A549 (cell line): ENCODE data around the gene MEGF6. TPM values are rescaled to one million over a fixed set of nuclear protein-coding genes. Genes with fewer than 3 reads are reported as not detected.

Experiments used
- ATAC-seq, 2 experiments: fragments of 200-7000 bp in 1 of 2; fragments of >200 bp in 1 of 2; cut with Nextera tagmentation in 1 of 2; cut with Tn5 transposase in 1 of 2; 3 replicates each; pipeline versions ENCODE4 v1.8.0 to v1.9.1; 2018 to 2020; ENCODE audit warnings: mild to moderate bottlenecking in 1 of 2, moderate library complexity in 1 of 2
- CTCF ChIA-PET: fragments of 300-600 bp; sonication (Branson Sonifier 250); formaldehyde crosslinking; extraction: SDS; loops from one replicate; lab custom pipeline; 2021; ENCODE audit warnings: antibody characterized with exemption, inconsistent platforms; lab: Yijun Ruan, JAX
- POLR2A ChIA-PET: fragments of 350-600 bp; formaldehyde crosslinking; extraction: SDS; loops from one replicate; lab custom pipeline; 2021; ENCODE audit warnings: antibody characterized with exemption, inconsistent platforms; lab: Yijun Ruan, JAX
- DNase-seq, 2 experiments: peaks; one replicate each; pipeline versions ENCODE4 v3.0.0 to v3.0.0-alpha.2; 2011 to 2016; ENCODE audit warnings: low read depth in 1 of 2, low spot score in 1 of 2
- FAIRE-seq: peaks from 2 replicates; lab custom pipeline; 2011; peaks lifted over from hg19 to GRCh38; lab: Jason Lieb, UNC
- H3K27ac ChIP-seq, 2 experiments: fragments of >200 bp; sonication (Bioruptor Twin); formaldehyde crosslinking; 3 replicates each; pipeline ENCODE4 v1.5.1; 2016 to 2017
- H3K4me1 ChIP-seq: fragments of >200 bp; sonication (Bioruptor Twin); formaldehyde crosslinking; 3 replicates; pipeline ENCODE4 v1.6.1; 2016
- H3K4me2 ChIP-seq: fragments of >200 bp; sonication (Bioruptor Twin); formaldehyde crosslinking; 3 replicates; pipeline ENCODE4 v1.6.1; 2016
- H3K4me3 ChIP-seq: fragments of >200 bp; sonication (Bioruptor Twin); formaldehyde crosslinking; 3 replicates; pipeline ENCODE4 v1.5.1; 2016
- H3K9me3 ChIP-seq: fragments of >200 bp; sonication (Bioruptor Twin); formaldehyde crosslinking; 3 replicates; pipeline ENCODE4 v1.6.1; 2016
- BHLHE40 ChIP-seq: IDR thresholded peaks from 2 replicates; pipeline ENCODE4 v1.6.1; 2012; ENCODE audit warnings: low read depth, low read length, inconsistent platforms
- CBX2 ChIP-seq: fragments of 200-600 bp; sonication (generic); IDR thresholded peaks from 2 replicates; pipeline ENCODE4 v1.6.1; 2016; ENCODE audit warnings: low read depth, mild to moderate bottlenecking, borderline replicate concordance
- CEBPB ChIP-seq, 2 experiments: fragments of >200 bp in 1 of 2; sonication (Bioruptor Twin) in 1 of 2; formaldehyde crosslinking in 1 of 2; IDR thresholded peaks; 2 replicates each; pipeline ENCODE4 v1.6.1; 2012 to 2016
- EHMT2 ChIP-seq: fragments of 200-600 bp; sonication (generic); IDR thresholded peaks from 2 replicates; pipeline ENCODE4 v1.6.1; 2016; ENCODE audit warnings: antibody characterized with exemption, low read depth, mild to moderate bottlenecking, moderate library complexity
- EP300 ChIP-seq, 2 experiments: fragments of >200 bp; sonication (Bioruptor Twin); formaldehyde crosslinking; IDR thresholded peaks; 2 replicates in 1 of 2; 3 replicates in 1 of 2; pipeline ENCODE4 v1.6.1; 2016 to 2017
- ESRRA ChIP-seq: fragments of 150-350 bp; IDR thresholded peaks from 2 replicates; pipeline ENCODE4 v1.6.1; 2014; ENCODE audit warnings: mild to moderate bottlenecking, low read length, borderline replicate concordance
- FOSB ChIP-seq: fragments of 250-450 bp; sonication (Bioruptor Pico); IDR thresholded peaks from 2 replicates; pipeline ENCODE4 v1.5.0; 2020; ENCODE audit warnings: mild to moderate bottlenecking, moderate library complexity
- HOXB13 ChIP-seq: fragments of 250-450 bp; sonication (Bioruptor Pico); IDR thresholded peaks from 2 replicates; pipeline ENCODE4 v1.5.0; 2020; ENCODE audit warnings: low read depth, mild to moderate bottlenecking, moderate library complexity
- HOXB5 ChIP-seq: fragments of 250-450 bp; sonication (Bioruptor Pico); IDR thresholded peaks from 2 replicates; pipeline ENCODE4 v1.5.0; 2020; ENCODE audit warnings: mild to moderate bottlenecking, moderate library complexity
- JUN ChIP-seq, 2 experiments: fragments of >200 bp; sonication (Bioruptor Twin); formaldehyde crosslinking; IDR thresholded peaks; 2 replicates in 1 of 2; 3 replicates in 1 of 2; pipeline ENCODE4 v1.6.1; 2016 to 2017
- KDM1A ChIP-seq: fragments of 200-600 bp; sonication (generic); IDR thresholded peaks from 2 replicates; pipeline ENCODE4 v1.6.1; 2016; ENCODE audit warnings: low read depth, mild to moderate bottlenecking
- MAZ ChIP-seq: fragments of 150-350 bp; IDR thresholded peaks from 2 replicates; pipeline ENCODE4 v1.6.1; 2014; ENCODE audit warnings: antibody characterized with exemption, low read depth, low read length, borderline replicate concordance
- MYC ChIP-seq: IDR thresholded peaks from 2 replicates; pipeline ENCODE4 v1.6.1; 2012; ENCODE audit warnings: mild to moderate bottlenecking, inconsistent platforms, low read length, improper control_type of control experiment, borderline replicate concordance
- NFE2L2 ChIP-seq: fragments of 150-350 bp; conservative IDR thresholded peaks from 2 replicates; pipeline ENCODE4 v1.6.1; 2014; ENCODE audit warnings: low read length
- NPAS2 ChIP-seq: fragments of 250-450 bp; sonication (Bioruptor Pico); IDR thresholded peaks from 2 replicates; pipeline ENCODE4 v1.8.0; 2022; ENCODE audit warnings: mild to moderate bottlenecking, moderate library complexity, borderline replicate concordance
- PHF8 ChIP-seq: fragments of 200-600 bp; sonication (generic); IDR thresholded peaks from 2 replicates; pipeline ENCODE4 v1.6.1; 2016; ENCODE audit warnings: low read depth, mild to moderate bottlenecking, antibody characterized with exemption, moderate library complexity, borderline replicate concordance
- POLR2AphosphoS2 ChIP-seq: conservative IDR thresholded peaks from 2 replicates; pipeline ENCODE4 v1.6.1; 2012; ENCODE audit warnings: low read length, improper control_type of control experiment, inconsistent platforms
- SMC3 ChIP-seq: fragments of >200 bp; sonication (Bioruptor Twin); formaldehyde crosslinking; IDR thresholded peaks from 3 replicates; pipeline ENCODE4 v1.6.1; 2018; ENCODE audit warnings: inconsistent platforms
- SREBF2 ChIP-seq: fragments of 450-650 bp; IDR thresholded peaks from 2 replicates; pipeline ENCODE4 v1.6.1; 2014; ENCODE audit warnings: mild to moderate bottlenecking, moderate library complexity
- TP53 ChIP-seq: fragments of 250-450 bp; sonication (Bioruptor Pico); IDR thresholded peaks from 2 replicates; pipeline ENCODE4 v1.5.0; 2021; ENCODE audit warnings: mild to moderate bottlenecking, moderate library complexity
- ZC3H11A ChIP-seq: fragments of 450-650 bp; IDR thresholded peaks from 2 replicates; pipeline ENCODE4 v1.6.1; 2014; ENCODE audit warnings: antibody characterized with exemption, mild to moderate bottlenecking
- ZFP36 ChIP-seq: fragments of 450-650 bp; IDR thresholded peaks from 2 replicates; pipeline ENCODE4 v1.6.1; 2014; ENCODE audit warnings: borderline replicate concordance; ENCODE audit not compliant: partially characterized antibody
- WGBS: methylation state at CpG from one replicate; pipeline ENCODE4 v1.1.6; 2017; ENCODE audit errors: missing lambda C conversion rate; 5-methylcytosine and 5-hydroxymethylcytosine counted together
- polyA plus RNA-seq, 4 experiments: library from polyadenylated mRNA; depleted of rRNA in 3 of 4; stranded (reverse); fragments of >200 nt; fragmentation: RNase III in 1 of 4; extraction: RNeasy Plus Mini Kit Qiagen cat#74134 plus additional on column Dnase treatment in 1 of 4; gene quantifications; 2 replicates in 3 of 4; 3 replicates in 1 of 4; pipeline ENCODE4 v1.2.3, GENCODE V29; 2011 to 2017
- TF ChIP-seq, protein P1 (sequence below): fragments of 150-350 bp; IDR thresholded peaks from 2 replicates; pipeline ENCODE4 v1.6.1; 2014; ENCODE audit warnings: low read depth, mild to moderate bottlenecking, low read length
- TF ChIP-seq, protein P2 (sequence below): fragments of 250-450 bp; sonication (Bioruptor Pico); IDR thresholded peaks from 2 replicates; pipeline ENCODE4 v1.5.0; 2021; ENCODE audit warnings: mild to moderate bottlenecking, moderate library complexity, borderline replicate concordance
- TF ChIP-seq, protein P3 (sequence below): IDR thresholded peaks from 2 replicates; pipeline ENCODE4 v1.6.1; 2012; ENCODE audit warnings: low read depth, borderline replicate concordance
- TF ChIP-seq, protein P4 (sequence below): IDR thresholded peaks from 2 replicates; pipeline ENCODE4 v1.6.1; 2012
- TF ChIP-seq, protein P5 (sequence below): fragments of >200 bp; sonication (Bioruptor Twin); formaldehyde crosslinking; IDR thresholded peaks from 2 replicates; pipeline ENCODE4 v1.6.1; 2016

Gene MEGF6
- polyA plus RNA-seq, 2 of the 4 experiments (the other 2 are of a cell fraction) = 0.66 to 13.7 TPM

DNA sequence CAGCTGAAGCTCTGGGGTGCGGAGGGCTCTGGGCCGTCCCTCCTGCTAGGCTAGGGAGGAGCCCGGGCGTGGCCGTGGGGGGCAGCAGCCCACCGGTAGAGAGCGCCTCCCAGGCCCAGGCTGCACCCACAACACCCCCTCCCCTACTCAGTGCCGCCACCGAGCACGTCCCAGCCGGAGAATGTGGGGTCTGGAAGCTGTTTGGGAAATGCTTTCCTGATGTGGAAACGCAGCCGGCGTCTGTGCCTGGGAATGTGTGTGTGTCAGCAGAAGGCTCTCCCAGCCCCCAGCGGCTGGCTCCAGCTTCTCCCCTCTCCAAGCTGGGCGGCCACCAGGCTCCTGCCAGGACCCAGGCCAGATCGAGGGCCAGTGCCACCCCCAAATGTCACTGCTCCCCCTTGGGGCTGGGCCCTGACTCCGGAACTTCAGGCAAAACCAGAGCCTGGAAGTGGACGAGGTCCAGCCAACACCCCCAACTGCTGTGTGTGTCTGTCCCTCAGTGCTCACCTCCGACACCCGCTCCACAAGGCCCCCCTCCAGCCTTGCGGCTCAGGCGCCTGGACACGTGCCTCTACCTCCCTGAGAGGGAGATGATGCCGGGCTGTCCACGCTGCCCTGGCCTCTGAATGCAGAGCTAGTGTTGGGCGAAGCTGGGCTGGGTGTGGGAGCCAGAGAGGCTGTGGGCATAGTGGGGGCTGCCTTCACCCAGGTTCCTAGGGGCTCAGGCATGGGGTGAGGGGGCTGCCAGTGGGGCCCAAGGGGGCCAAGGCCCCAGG lies 74.7 kb downstream of the MEGF6 start:
- CTCF ChIA-PET = interaction anchor here (0.7 to 2.2 kb wide), 6 partner anchors 11 to 84 kb away, joined by 3 to 6 read pairs (median 4); no protein-coding TSS in a partner anchor
- no peak for ATAC-seq
- no peak overlapping the region for H3K27ac ChIP-seq
- WGBS = 93% methylated on average over 3 of the region's 27 CpGs
- no peak overlapping the region for H3K4me2 ChIP-seq
- H3K4me1 ChIP-seq = peaks cover 1% of the 10 kb centered on the region; the same call in 2 of the 3 replicates
- no peak overlapping the region for H3K4me3 ChIP-seq
- H3K9me3 ChIP-seq = no peaks in the 10 kb centered on the region
- TF ChIP-seq JUN (IDR thresholded peaks at IDR 0.05) (no peak), NPAS2 (CRISPR knock-in tag) (no peak), FOSB (CRISPR knock-in tag) (no peak), MAZ (no peak), SMC3 (no peak), ZC3H11A (no peak), ESRRA (no peak), BHLHE40 (no peak), MYC (no peak), CEBPB (IDR thresholded peaks at IDR 0.05) (no peak), CBX2 (no peak), PHF8 (no peak), KDM1A (no peak), HOXB5 (CRISPR knock-in tag) (no peak), POLR2AphosphoS2 (no peak)
- TF ChIP-seq, protein P1, sequence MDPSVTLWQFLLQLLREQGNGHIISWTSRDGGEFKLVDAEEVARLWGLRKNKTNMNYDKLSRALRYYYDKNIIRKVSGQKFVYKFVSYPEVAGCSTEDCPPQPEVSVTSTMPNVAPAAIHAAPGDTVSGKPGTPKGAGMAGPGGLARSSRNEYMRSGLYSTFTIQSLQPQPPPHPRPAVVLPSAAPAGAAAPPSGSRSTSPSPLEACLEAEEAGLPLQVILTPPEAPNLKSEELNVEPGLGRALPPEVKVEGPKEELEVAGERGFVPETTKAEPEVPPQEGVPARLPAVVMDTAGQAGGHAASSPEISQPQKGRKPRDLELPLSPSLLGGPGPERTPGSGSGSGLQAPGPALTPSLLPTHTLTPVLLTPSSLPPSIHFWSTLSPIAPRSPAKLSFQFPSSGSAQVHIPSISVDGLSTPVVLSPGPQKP = no peak
- TF ChIP-seq, protein P2, sequence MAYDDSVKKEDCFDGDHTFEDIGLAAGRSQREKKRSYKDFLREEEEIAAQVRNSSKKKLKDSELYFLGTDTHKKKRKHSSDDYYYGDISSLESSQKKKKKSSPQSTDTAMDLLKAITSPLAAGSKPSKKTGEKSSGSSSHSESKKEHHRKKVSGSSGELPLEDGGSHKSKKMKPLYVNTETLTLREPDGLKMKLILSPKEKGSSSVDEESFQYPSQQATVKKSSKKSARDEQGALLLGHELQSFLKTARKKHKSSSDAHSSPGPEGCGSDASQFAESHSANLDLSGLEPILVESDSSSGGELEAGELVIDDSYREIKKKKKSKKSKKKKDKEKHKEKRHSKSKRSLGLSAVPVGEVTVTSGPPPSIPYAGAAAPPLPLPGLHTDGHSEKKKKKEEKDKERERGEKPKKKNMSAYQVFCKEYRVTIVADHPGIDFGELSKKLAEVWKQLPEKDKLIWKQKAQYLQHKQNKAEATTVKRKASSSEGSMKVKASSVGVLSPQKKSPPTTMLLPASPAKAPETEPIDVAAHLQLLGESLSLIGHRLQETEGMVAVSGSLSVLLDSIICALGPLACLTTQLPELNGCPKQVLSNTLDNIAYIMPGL (CRISPR knock-in tag) = no peak
- POLR2A ChIA-PET = no interaction called here
- FAIRE-seq = no peak
- no peak for DNase-seq

DNA sequence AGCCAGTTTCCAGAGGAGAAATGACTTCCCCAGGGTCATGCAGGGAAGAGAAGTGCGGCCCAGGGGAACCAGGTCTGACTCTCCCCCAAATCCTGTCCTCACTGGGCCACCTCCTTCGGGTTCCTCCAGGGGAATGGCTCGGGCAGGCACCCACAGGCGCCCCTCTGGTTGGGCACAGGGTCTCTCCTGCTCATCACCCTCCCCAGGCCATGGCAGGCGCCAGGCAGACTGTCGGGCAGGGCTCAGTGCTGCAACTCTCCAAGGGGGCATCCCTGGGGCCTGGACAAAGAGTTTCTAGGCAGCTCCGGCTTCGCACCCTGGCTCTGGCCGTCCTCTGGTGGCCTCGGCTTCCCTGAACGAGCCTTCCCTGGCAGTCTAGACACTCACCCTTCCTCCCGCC lies 75.6 kb downstream of the MEGF6 start:
- ATAC-seq (no peak), DNase-seq (no peak), FAIRE-seq (no peak)
- WGBS = 75% methylated on average over 3 of the region's 12 CpGs
- POLR2A ChIA-PET = no interaction called here
- H3K4me1 ChIP-seq = no peaks in the 10 kb centered on the region
- H3K4me2 ChIP-seq = no peak overlapping the region
- H3K4me3 ChIP-seq = no peak overlapping the region
- CTCF ChIA-PET = interaction anchor here (1.0 to 2.2 kb wide), 4 partner anchors 10 to 83 kb away, joined by 3 to 6 read pairs (median 5); no protein-coding TSS in a partner anchor
- no peak overlapping the region for H3K27ac ChIP-seq
- TF ChIP-seq TP53 (no peak), SMC3 (no peak), EHMT2 (no peak), CBX2 (no peak), ZC3H11A (no peak), HOXB5 (CRISPR knock-in tag) (no peak), EP300 (IDR thresholded peaks at IDR 0.05) (no peak), KDM1A (no peak), SREBF2 (no peak), NFE2L2 (no peak), ZFP36 (no peak), ESRRA (no peak), HOXB13 (CRISPR knock-in tag) (no peak)
- TF ChIP-seq, protein P3, sequence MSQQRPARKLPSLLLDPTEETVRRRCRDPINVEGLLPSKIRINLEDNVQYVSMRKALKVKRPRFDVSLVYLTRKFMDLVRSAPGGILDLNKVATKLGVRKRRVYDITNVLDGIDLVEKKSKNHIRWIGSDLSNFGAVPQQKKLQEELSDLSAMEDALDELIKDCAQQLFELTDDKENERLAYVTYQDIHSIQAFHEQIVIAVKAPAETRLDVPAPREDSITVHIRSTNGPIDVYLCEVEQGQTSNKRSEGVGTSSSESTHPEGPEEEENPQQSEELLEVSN = no peak
- TF ChIP-seq, protein P4, sequence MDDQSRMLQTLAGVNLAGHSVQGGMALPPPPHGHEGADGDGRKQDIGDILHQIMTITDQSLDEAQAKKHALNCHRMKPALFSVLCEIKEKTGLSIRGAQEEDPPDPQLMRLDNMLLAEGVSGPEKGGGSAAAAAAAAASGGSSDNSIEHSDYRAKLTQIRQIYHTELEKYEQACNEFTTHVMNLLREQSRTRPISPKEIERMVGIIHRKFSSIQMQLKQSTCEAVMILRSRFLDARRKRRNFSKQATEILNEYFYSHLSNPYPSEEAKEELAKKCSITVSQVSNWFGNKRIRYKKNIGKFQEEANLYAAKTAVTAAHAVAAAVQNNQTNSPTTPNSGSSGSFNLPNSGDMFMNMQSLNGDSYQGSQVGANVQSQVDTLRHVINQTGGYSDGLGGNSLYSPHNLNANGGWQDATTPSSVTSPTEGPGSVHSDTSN = no peak
- TF ChIP-seq, protein P5, sequence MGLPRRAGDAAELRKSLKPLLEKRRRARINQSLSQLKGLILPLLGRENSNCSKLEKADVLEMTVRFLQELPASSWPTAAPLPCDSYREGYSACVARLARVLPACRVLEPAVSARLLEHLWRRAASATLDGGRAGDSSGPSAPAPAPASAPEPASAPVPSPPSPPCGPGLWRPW = no peak
- TF ChIP-seq, all 56 proteins: peak for 0
- no peaks in the 10 kb centered on the region for H3K9me3 ChIP-seq
